Measurements from ENCODE around the gene MALT1.

DNA sequence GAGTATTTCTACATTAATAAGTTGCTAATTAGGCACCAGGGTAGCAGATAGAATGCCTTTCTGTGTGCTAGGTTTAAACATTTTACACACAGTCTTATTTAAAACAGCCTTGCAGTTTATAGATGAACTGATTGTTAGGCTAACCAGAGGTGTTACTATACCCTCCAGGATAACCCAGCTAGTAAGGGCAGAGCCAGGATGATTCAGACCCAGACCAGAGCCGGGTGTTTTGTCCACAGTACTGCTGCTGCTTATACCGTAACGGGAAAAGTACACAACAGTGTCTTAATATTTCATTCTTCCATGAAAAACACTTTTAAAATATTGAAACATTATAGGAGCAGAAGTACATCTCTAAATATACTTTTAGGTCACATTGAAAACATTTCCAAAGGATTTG is 82.7 kb downstream of the MALT1 start:
- TF ChIP-seq, protein P1, sequence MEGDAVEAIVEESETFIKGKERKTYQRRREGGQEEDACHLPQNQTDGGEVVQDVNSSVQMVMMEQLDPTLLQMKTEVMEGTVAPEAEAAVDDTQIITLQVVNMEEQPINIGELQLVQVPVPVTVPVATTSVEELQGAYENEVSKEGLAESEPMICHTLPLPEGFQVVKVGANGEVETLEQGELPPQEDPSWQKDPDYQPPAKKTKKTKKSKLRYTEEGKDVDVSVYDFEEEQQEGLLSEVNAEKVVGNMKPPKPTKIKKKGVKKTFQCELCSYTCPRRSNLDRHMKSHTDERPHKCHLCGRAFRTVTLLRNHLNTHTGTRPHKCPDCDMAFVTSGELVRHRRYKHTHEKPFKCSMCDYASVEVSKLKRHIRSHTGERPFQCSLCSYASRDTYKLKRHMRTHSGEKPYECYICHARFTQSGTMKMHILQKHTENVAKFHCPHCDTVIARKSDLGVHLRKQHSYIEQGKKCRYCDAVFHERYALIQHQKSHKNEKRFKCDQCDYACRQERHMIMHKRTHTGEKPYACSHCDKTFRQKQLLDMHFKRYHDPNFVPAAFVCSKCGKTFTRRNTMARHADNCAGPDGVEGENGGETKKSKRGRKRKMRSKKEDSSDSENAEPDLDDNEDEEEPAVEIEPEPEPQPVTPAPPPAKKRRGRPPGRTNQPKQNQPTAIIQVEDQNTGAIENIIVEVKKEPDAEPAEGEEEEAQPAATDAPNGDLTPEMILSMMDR (IDR thresholded peaks at IDR 0.05), result no peak
- no peak for TF ChIP-seq EP300 (IDR thresholded peaks at IDR 0.05)
